ENCODE measurements around the gene TCF7L1. TPM values are rescaled to one million over a fixed set of nuclear protein-coding genes. Genes with fewer than 3 reads are reported as not detected.

Gene TCF7L1
- total RNA-seq, 3 donors from 2014 or later, result 1.3 to 22.9 (median 3.0) TPM

GRCh38 chr2:85181134-85181631, 48.0 kb downstream of the TCF7L1 start:
- ATAC-seq, result peak; percentile 39
- Histone ChIP-seq H3K4me3 (no peak overlapping the region), H3K9me3 (no peaks in the 10 kb centered on the region), H3K36me3 (ENCODE audit: low read depth) (no peaks in the 10 kb centered on the region), H3K4me1 (ENCODE audit: low read depth) (no peaks in the 10 kb centered on the region)
- no peak for DNase-seq
- TF ChIP-seq, protein P1, sequence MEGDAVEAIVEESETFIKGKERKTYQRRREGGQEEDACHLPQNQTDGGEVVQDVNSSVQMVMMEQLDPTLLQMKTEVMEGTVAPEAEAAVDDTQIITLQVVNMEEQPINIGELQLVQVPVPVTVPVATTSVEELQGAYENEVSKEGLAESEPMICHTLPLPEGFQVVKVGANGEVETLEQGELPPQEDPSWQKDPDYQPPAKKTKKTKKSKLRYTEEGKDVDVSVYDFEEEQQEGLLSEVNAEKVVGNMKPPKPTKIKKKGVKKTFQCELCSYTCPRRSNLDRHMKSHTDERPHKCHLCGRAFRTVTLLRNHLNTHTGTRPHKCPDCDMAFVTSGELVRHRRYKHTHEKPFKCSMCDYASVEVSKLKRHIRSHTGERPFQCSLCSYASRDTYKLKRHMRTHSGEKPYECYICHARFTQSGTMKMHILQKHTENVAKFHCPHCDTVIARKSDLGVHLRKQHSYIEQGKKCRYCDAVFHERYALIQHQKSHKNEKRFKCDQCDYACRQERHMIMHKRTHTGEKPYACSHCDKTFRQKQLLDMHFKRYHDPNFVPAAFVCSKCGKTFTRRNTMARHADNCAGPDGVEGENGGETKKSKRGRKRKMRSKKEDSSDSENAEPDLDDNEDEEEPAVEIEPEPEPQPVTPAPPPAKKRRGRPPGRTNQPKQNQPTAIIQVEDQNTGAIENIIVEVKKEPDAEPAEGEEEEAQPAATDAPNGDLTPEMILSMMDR (IDR thresholded peaks at IDR 0.05), result no peak
- intact Hi-C loops (cut with DNase I, micrococcal nuclease), result no loop called here

DNA sequence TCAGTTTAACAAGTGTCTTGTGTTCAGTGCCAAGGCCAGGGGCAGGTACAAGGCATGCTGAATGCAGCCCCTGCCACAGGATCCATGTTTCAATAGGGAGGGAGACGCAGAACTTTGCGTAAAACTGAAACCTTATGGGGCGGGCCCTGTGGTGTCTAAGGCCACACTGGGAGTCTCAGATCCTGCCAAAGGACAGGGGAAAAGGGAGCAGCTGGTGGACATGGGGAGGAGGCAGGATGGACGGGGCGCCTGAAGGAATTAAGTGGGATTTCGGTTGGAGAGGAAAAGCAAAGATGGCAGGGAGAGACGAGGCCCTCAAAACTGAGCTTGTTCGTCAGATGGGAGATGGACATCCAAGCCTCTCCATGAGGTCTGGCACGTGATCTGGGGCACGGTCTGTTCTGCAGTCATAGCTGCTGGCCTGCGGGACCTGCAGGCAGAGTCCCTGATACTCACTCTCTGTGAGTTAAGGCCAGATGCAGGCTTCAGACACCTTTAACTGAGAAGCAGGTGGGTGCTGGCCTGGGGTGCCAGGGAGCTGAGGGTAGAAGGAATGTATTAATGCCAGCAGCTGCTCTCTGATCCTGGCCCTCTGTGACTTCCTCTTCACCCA, 48.8 kb downstream of the TCF7L1 start:
- Histone ChIP-seq H3K9me3 (no peaks in the 10 kb centered on the region), H3K4me1 (ENCODE audit: low read depth) (no peaks in the 10 kb centered on the region), H3K36me3 (ENCODE audit: low read depth) (no peaks in the 10 kb centered on the region), H3K4me3 (no peak overlapping the region)
- intact Hi-C loops (cut with DNase I, micrococcal nuclease), result no loop called here
- ATAC-seq, result no peak
- DNase-seq, result peak in 1 of 3 donors; percentile 3
- TF ChIP-seq, protein P1 (IDR thresholded peaks at IDR 0.05), result no peak

GRCh38 chr2:85183076-85183475, 49.9 kb downstream of the TCF7L1 start:
- intact Hi-C loops (cut with DNase I, micrococcal nuclease), result no loop called here
- no peaks in the 10 kb centered on the region for H3K36me3 ChIP-seq (ENCODE audit: low read depth)
- no peaks in the 10 kb centered on the region for H3K4me1 ChIP-seq (ENCODE audit: low read depth)
- H3K4me3 ChIP-seq, result no peak overlapping the region
- DNase-seq (no peak), ATAC-seq (no peak)
- H3K9me3 ChIP-seq, result no peaks in the 10 kb centered on the region
- TF ChIP-seq, protein P1 (IDR thresholded peaks at IDR 0.05), result no peak

- no peaks in the 10 kb centered on the region for H3K36me3 ChIP-seq (ENCODE audit: low read depth)
- ATAC-seq (no peak), DNase-seq (no peak)
- no peaks in the 10 kb centered on the region for H3K4me1 ChIP-seq (ENCODE audit: low read depth)
- intact Hi-C loops (cut with DNase I, micrococcal nuclease), result no loop called here
- no peak overlapping the region for H3K4me3 ChIP-seq
- TF ChIP-seq, protein P1 (IDR thresholded peaks at IDR 0.05), result no peak
- no peaks in the 10 kb centered on the region for H3K9me3 ChIP-seq
These were observed 50.3 kb downstream of the TCF7L1 start for GRCh38 chr2:85183479-85183878.

DNA sequence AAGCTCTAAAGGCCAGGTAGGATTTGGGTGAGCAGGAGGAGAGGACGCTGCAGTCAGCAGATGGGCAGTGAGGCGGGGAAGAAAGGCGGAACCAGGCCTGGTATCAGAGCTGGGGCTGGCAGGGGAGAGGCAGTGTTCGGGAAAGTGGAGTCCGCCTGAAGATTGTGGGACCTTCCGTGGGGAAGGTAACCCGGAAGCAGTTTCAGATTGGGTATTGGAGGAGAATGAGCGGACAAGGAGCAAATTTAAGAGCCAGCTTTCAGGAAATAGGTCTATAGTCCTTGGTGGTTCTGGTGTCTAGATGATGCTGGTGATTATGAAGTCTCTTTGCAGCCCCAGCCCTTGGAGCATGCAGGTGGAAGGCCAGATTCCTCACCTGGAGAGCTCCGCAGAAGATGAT, 51.0 kb downstream of the TCF7L1 start:
- DNase-seq, result no peak
- H3K36me3 ChIP-seq (ENCODE audit: low read depth), result no peaks in the 10 kb centered on the region
- intact Hi-C loops (cut with DNase I, micrococcal nuclease), result no loop called here

More for the DNA sequence above, 51.0 kb downstream of the TCF7L1 start:
- Histone ChIP-seq H3K4me3 (no peak overlapping the region), H3K9me3 (no peaks in the 10 kb centered on the region), H3K4me1 (ENCODE audit: low read depth) (no peaks in the 10 kb centered on the region)
- no peak for ATAC-seq
- TF ChIP-seq, protein P1 (IDR thresholded peaks at IDR 0.05), result no peak
